ENCODE data around the gene RBM26. TPM values are rescaled to one million over a fixed set of nuclear protein-coding genes. Genes with fewer than 3 reads are reported as not detected.

The RBM26 gene
- polyA plus RNA-seq, 1 donor from 2014 or later, result 112 TPM

- Histone ChIP-seq H3K4me3 (ENCODE audit: low read length) (no peak overlapping the region), H3K9ac (ENCODE audit: low read length) (no peak overlapping the region), H3K4me2 (ENCODE audit: low read length) (no peak overlapping the region), H3K27ac (ENCODE audit: low read length) (no peak overlapping the region), H3F3A (ENCODE audit: insufficient read depth, low read length, poor library complexity, severe bottlenecking) (no peaks in the 10 kb centered on the region), H3K9me3 (ENCODE audit: low read length) (no peaks in the 10 kb centered on the region), H2AFZ (ENCODE audit: low read depth, low read length) (no peak overlapping the region), H3K9me2 (ENCODE audit: insufficient read depth, low read length) (no peaks in the 10 kb centered on the region), H3K36me3 (ENCODE audit: insufficient read depth, low read length) (no peaks in the 10 kb centered on the region), H3K79me2 (replicated peaks; ENCODE audit: insufficient read depth, low read length) (no peaks in the 10 kb centered on the region), H4K20me1 (ENCODE audit: insufficient read depth) (no peaks in the 10 kb centered on the region), H3K27me3 (ENCODE audit: insufficient read depth, low read depth, low read length) (no peaks in the 10 kb centered on the region)
- TF ChIP-seq REST (IDR thresholded peaks at IDR 0.05; ENCODE audit: borderline replicate concordance) (no peak), CTCF (IDR thresholded peaks at IDR 0.05; ENCODE audit: poor library complexity, severe bottlenecking) (no peak), MXI1 (conservative IDR thresholded peaks at IDR 0.05; ENCODE audit: poor library complexity, severe bottlenecking) (no peak), SMC3 (conservative IDR thresholded peaks at IDR 0.05; ENCODE audit: poor library complexity) (no peak), TAF1 (IDR thresholded peaks at IDR 0.05; ENCODE audit: low read depth) (no peak), POLR2AphosphoS5 (IDR thresholded peaks at IDR 0.05) (no peak), EZH2 (IDR thresholded peaks at IDR 0.05; ENCODE audit: borderline replicate concordance, insufficient read depth, low read length, poor library complexity, severe bottlenecking) (no peak), EP300 (conservative IDR thresholded peaks at IDR 0.05; ENCODE audit: poor library complexity, severe bottlenecking) (no peak), RAD21 (conservative IDR thresholded peaks at IDR 0.05) (no peak)
Observed at GRCh38 chr13:79307433-79307861, 98.6 kb downstream of the RBM26 start.

- H3K36me3 ChIP-seq (ENCODE audit: insufficient read depth, low read length), result no peaks in the 10 kb centered on the region
- no peak overlapping the region for H3K4me2 ChIP-seq (ENCODE audit: low read length)
- H3K9me2 ChIP-seq (ENCODE audit: insufficient read depth, low read length), result no peaks in the 10 kb centered on the region
- TF ChIP-seq SMC3 (conservative IDR thresholded peaks at IDR 0.05; ENCODE audit: poor library complexity) (no peak), POLR2AphosphoS5 (IDR thresholded peaks at IDR 0.05) (no peak), TAF1 (IDR thresholded peaks at IDR 0.05; ENCODE audit: low read depth) (no peak), REST (IDR thresholded peaks at IDR 0.05; ENCODE audit: borderline replicate concordance) (no peak), RAD21 (conservative IDR thresholded peaks at IDR 0.05) (no peak), CTCF (IDR thresholded peaks at IDR 0.05; ENCODE audit: poor library complexity, severe bottlenecking) (no peak), MXI1 (conservative IDR thresholded peaks at IDR 0.05; ENCODE audit: poor library complexity, severe bottlenecking) (no peak), EP300 (conservative IDR thresholded peaks at IDR 0.05; ENCODE audit: poor library complexity, severe bottlenecking) (no peak), EZH2 (IDR thresholded peaks at IDR 0.05; ENCODE audit: borderline replicate concordance, insufficient read depth, low read length, poor library complexity, severe bottlenecking) (no peak)
- H3K79me2 ChIP-seq (replicated peaks; ENCODE audit: insufficient read depth, low read length), result no peaks in the 10 kb centered on the region
- H2AFZ ChIP-seq (ENCODE audit: low read depth, low read length), result no peak overlapping the region
- H3K9ac ChIP-seq (ENCODE audit: low read length), result no peak overlapping the region
- H3K27me3 ChIP-seq (ENCODE audit: insufficient read depth, low read depth, low read length), result no peaks in the 10 kb centered on the region
- H3K4me3 ChIP-seq (ENCODE audit: low read length), result no peak overlapping the region
- H3K9me3 ChIP-seq (ENCODE audit: low read length), result no peaks in the 10 kb centered on the region
- H4K20me1 ChIP-seq (ENCODE audit: insufficient read depth), result no peaks in the 10 kb centered on the region
- H3K27ac ChIP-seq (ENCODE audit: low read length), result no peak overlapping the region
- no peaks in the 10 kb centered on the region for H3F3A ChIP-seq (ENCODE audit: insufficient read depth, low read length, poor library complexity, severe bottlenecking)
Observed at GRCh38 chr13:79306650-79307049, 99.4 kb downstream of the RBM26 start.

All from neural cell (in vitro differentiated cells).